Neuronal stem cell (in vitro differentiated cells): Measurements from ENCODE around the gene CAMTA1.
A peak's percentile ranks its signal among the peaks of the same experiment; 100 is the strongest.

Experiments
- DNase-seq: peaks from one replicate; pipeline ENCODE4 v3.0.0-alpha.2; 2013; ENCODE audit warnings: low spot score
- H2AFZ ChIP-seq: one replicate; pipeline ENCODE4 v1.6.1; 2013; ENCODE audit warnings: mild to moderate bottlenecking, low read length, inconsistent platforms
- H2AK5ac ChIP-seq: 2 replicates; pipeline ENCODE4 v1.6.1; 2013; ENCODE audit warnings: low read depth, mild to moderate bottlenecking, inconsistent platforms, low read length, moderate library complexity, mixed read lengths
- H2BK120ac ChIP-seq: 2 replicates; pipeline ENCODE4 v1.6.1; 2013; ENCODE audit warnings: low read depth, mild to moderate bottlenecking, inconsistent platforms, low read length, moderate library complexity, mixed read lengths
- H2BK12ac ChIP-seq: one replicate; pipeline ENCODE4 v1.6.1; 2013; ENCODE audit warnings: low read length, inconsistent platforms
- H2BK15ac ChIP-seq: 2 replicates; pipeline ENCODE4 v1.6.1; 2013; ENCODE audit warnings: mild to moderate bottlenecking, low read length, inconsistent platforms, mixed read lengths
- H2BK5ac ChIP-seq: one replicate; pipeline ENCODE4 v1.6.1; 2013; ENCODE audit warnings: inconsistent platforms, mild to moderate bottlenecking, low read length, moderate library complexity
- H3K14ac ChIP-seq: one replicate; pipeline ENCODE4 v1.6.1; 2013; ENCODE audit warnings: low read length, inconsistent platforms
- H3K18ac ChIP-seq: 2 replicates; pipeline ENCODE4 v1.6.1; 2013; ENCODE audit warnings: low read length, inconsistent platforms
- H3K23ac ChIP-seq: 2 replicates; pipeline ENCODE4 v1.6.1; 2013; ENCODE audit warnings: low read depth, mild to moderate bottlenecking, mixed read lengths, low read length, inconsistent platforms; ENCODE audit not compliant: poor library complexity
- H3K27ac ChIP-seq: replicated peaks from 3 replicates; pipeline ENCODE4 v1.5.1; 2013; ENCODE audit warnings: low read length, inconsistent platforms
- H3K27me3 ChIP-seq, 3 experiments: 2 replicates each; pipeline ENCODE4 v1.6.1; 2013; ENCODE audit warnings: low read length in 3 of 3, mild to moderate bottlenecking in 2 of 3, inconsistent platforms in 1 of 3, low read depth in 1 of 3, mixed read lengths in 1 of 3, moderate library complexity in 1 of 3; ENCODE audit not compliant: control insufficient read depth in 3 of 3, insufficient read depth in 3 of 3
- H3K36me3 ChIP-seq, 2 donors: replicated peaks in 1 of 2; 2 replicates each; pipeline ENCODE4 v1.6.1; 2013; ENCODE audit warnings: low read length in 2 of 2; ENCODE audit not compliant: control insufficient read depth in 2 of 2, insufficient read depth in 2 of 2
- H3K4ac ChIP-seq: 2 replicates; pipeline ENCODE4 v1.6.1; 2013; ENCODE audit warnings: inconsistent platforms, mild to moderate bottlenecking, low read length, moderate library complexity
- H3K4me1 ChIP-seq, 2 donors: 1 replicate in 1 of 2; 2 replicates in 1 of 2; pipeline ENCODE4 v1.6.1; 2013; ENCODE audit warnings: low read length in 2 of 2, low read depth in 1 of 2; ENCODE audit not compliant: control insufficient read depth in 2 of 2, insufficient read depth in 1 of 2
- H3K4me2 ChIP-seq: one replicate; pipeline ENCODE4 v1.6.1; 2013; ENCODE audit warnings: mild to moderate bottlenecking, low read length, inconsistent platforms; ENCODE audit not compliant: insufficient read depth, poor library complexity, severe bottlenecking
- H3K4me3 ChIP-seq, 2 donors: 2 replicates each; pipeline ENCODE4 v1.5.1; 2013; ENCODE audit warnings: low read length in 2 of 2, mild to moderate bottlenecking in 2 of 2, inconsistent platforms in 1 of 2, moderate library complexity in 1 of 2
- H3K79me1 ChIP-seq: one replicate; pipeline ENCODE4 v1.6.1; 2013; ENCODE audit warnings: low read depth, mild to moderate bottlenecking, inconsistent platforms, low read length, moderate library complexity
- H3K9ac ChIP-seq: one replicate; pipeline ENCODE4 v1.6.1; 2013; ENCODE audit warnings: mild to moderate bottlenecking, low read depth, low read length, inconsistent platforms; ENCODE audit not compliant: poor library complexity
- H3K9me3 ChIP-seq, 2 donors: replicated peaks in 1 of 2; 2 replicates each; pipeline versions ENCODE3 to v1.6.1; 2013; ENCODE audit warnings: low read length in 2 of 2, mild to moderate bottlenecking in 2 of 2, inconsistent platforms in 1 of 2, low read depth in 1 of 2, mixed read lengths in 1 of 2, moderate library complexity in 1 of 2; ENCODE audit not compliant: control insufficient read depth in 2 of 2, insufficient read depth in 1 of 2
- H4K8ac ChIP-seq: one replicate; pipeline ENCODE4 v1.6.1; 2013; ENCODE audit warnings: low read depth, mild to moderate bottlenecking, inconsistent platforms, low read length, moderate library complexity
- H4K91ac ChIP-seq: one replicate; pipeline ENCODE4 v1.6.1; 2013; ENCODE audit warnings: low read length, low read depth, mild to moderate bottlenecking, inconsistent platforms; ENCODE audit not compliant: poor library complexity
- WGBS, 2 donors: extraction: QIAGEN DNeasy Blood & Tissue Kit; methylation state at CpG; one replicate each; pipeline ENCODE4 v1.1.7; 2013; ENCODE audit warnings: missing lambda C conversion rate in 2 of 2, mixed read lengths in 1 of 2; ENCODE audit not compliant: insufficient read length in 2 of 2, insufficient replicate concordance in 1 of 2; ENCODE audit errors: extremely low coverage in 2 of 2; 5-methylcytosine and 5-hydroxymethylcytosine counted together

CAMTA1 gene

DNA sequence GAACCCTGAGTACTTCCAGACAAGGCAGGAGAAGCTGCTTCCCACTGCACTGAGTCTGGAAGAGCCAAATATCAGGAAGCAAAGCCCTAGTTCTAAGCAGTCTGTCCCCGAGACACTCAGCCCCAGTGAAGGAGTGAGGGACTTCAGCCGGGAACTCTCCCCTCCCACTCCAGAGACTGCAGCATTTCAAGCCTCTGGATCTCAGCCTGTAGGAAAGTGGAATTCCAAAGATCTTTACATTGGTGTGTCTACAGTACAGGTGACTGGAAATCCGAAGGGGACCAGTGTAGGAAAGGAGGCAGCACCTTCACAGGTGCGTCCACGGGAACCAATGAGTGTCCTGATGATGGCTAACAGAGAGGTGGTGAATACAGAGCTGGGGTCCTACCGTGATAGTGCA lies 952.8 kb downstream of the CAMTA1 start:
- WGBS, 2 donors: no CpG with 5 or more reads among the region's 6 CpGs
- H3K9me3 ChIP-seq: peaks cover 0 to 2% of the 10 kb centered on the region in 2 donors
- no peak overlapping the region for H4K91ac ChIP-seq
- H3K18ac ChIP-seq: no peak overlapping the region
- no peaks in the 10 kb centered on the region for H3K79me1 ChIP-seq
- no peak overlapping the region for H3K4ac ChIP-seq
- H3K27ac ChIP-seq: no peak overlapping the region
- H2BK15ac ChIP-seq: no peak overlapping the region
- no peak overlapping the region for H3K4me2 ChIP-seq
- H3K27me3 ChIP-seq: no peaks in the 10 kb centered on the region
- H2BK120ac ChIP-seq: no peak overlapping the region
- no peak overlapping the region for H2AFZ ChIP-seq
- H2AK5ac ChIP-seq: no peak overlapping the region
- no peaks in the 10 kb centered on the region for H3K4me1 ChIP-seq
- H3K14ac ChIP-seq: no peak overlapping the region
- no peak overlapping the region for H2BK5ac ChIP-seq
- no peak overlapping the region for H3K9ac ChIP-seq
- no peak overlapping the region for H4K8ac ChIP-seq
- no peak for DNase-seq
- no peak overlapping the region for H3K4me3 ChIP-seq
- H3K36me3 ChIP-seq: peaks cover 12 to 74% of the 10 kb centered on the region in 2 donors
- H3K23ac ChIP-seq: no peak overlapping the region
- H2BK12ac ChIP-seq: no peak overlapping the region

DNA sequence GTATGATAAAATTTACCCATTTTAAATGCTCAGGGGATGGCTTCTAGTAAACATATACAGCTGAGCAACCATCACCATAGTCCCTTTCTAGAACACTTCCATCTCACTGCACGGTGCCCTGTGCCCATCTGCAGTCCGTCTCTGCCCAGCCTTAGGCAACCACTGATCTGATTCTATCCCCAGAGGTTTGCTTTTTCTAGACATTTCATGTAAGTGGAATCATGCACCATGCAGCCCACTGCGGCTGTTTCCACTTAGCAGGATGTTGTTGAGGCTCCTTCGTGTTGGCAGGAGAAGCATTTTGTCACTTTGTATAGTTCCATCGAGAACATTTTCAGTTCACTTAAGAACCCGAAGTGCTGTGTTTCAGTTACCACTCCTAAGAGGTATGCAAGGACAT lies 958.1 kb downstream of the CAMTA1 start:
- no peak overlapping the region for H3K18ac ChIP-seq
- H4K91ac ChIP-seq: no peak overlapping the region
- no peaks in the 10 kb centered on the region for H3K27me3 ChIP-seq
- H3K4ac ChIP-seq: no peak overlapping the region
- no peak overlapping the region for H3K9ac ChIP-seq
- H3K4me1 ChIP-seq: no peaks in the 10 kb centered on the region
- H3K23ac ChIP-seq: no peak overlapping the region
- DNase-seq: no peak
- H2BK15ac ChIP-seq: no peak overlapping the region
- no peak overlapping the region for H4K8ac ChIP-seq
- no peak overlapping the region for H2BK12ac ChIP-seq
- H2BK120ac ChIP-seq: no peak overlapping the region
- H2AFZ ChIP-seq: no peak overlapping the region
- H3K27ac ChIP-seq: no peak overlapping the region
- no peak overlapping the region for H3K14ac ChIP-seq
- H3K4me3 ChIP-seq: no peak overlapping the region
- no peaks in the 10 kb centered on the region for H3K79me1 ChIP-seq
- no peak overlapping the region for H2BK5ac ChIP-seq
- H3K9me3 ChIP-seq: peaks cover 0 to 2% of the 10 kb centered on the region in 2 donors
- WGBS, 2 donors: no CpG with 5 or more reads among the region's 6 CpGs
- no peak overlapping the region for H2AK5ac ChIP-seq
- peaks cover 7 to 77% of the 10 kb centered on the region in 2 donors for H3K36me3 ChIP-seq
- H3K4me2 ChIP-seq: no peak overlapping the region

DNA sequence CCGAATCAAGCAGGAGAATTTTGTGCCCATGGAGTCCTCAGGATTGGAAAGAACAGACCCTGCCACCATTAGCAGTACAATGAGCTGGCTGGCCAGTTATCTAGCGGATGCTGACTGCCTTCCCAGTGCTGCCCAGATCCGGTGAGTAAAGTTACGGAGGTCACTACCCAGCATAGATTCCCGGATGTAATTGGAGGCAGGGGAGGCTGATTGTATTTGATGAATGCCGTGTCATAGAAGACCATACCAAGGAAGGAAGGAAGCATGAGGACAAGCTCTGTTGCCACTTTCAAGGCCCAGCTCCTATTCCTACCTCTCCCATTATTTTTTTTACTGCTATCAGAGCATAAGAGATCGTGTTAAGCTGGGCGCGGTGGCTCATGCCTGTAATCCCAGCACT lies 959.6 kb downstream of the CAMTA1 start:
- Histone ChIP-seq H3K4me3 (no peak overlapping the region), H3K36me3 (peaks cover 6 to 77% of the 10 kb centered on the region in 2 donors), H3K4me1 (no peaks in the 10 kb centered on the region), H3K23ac (no peak overlapping the region), H3K27me3 (no peaks in the 10 kb centered on the region), H4K91ac (no peak overlapping the region), H3K79me1 (no peaks in the 10 kb centered on the region), H3K18ac (no peak overlapping the region), H2BK12ac (no peak overlapping the region), H3K4ac (no peak overlapping the region), H3K14ac (no peak overlapping the region), H4K8ac (no peak overlapping the region), H2BK5ac (no peak overlapping the region), H3K9ac (no peak overlapping the region), H2BK120ac (no peak overlapping the region), H3K27ac (no peak overlapping the region), H2AK5ac (no peak overlapping the region), H3K4me2 (no peak overlapping the region), H2BK15ac (no peak overlapping the region), H2AFZ (no peak overlapping the region), H3K9me3 (no peaks in the 10 kb centered on the region)
- WGBS, 2 donors: no CpG with 5 or more reads among the region's 9 CpGs
- no peak for DNase-seq

DNA sequence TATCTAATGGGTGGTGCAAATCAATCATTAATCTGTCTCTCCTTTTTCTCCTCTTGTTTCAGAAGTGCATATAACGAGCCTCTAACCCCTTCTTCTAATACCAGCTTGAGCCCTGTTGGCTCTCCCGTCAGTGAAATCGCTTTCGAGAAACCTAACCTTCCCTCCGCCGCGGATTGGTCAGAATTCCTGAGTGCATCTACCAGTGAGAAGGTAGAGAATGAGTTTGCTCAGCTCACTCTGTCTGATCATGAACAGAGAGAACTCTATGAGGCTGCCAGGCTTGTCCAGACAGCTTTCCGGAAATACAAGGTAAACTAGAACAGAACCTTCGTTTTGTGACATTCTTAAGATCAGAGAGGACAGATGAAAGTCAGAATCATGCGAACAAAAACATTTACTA lies 960.5 kb downstream of the CAMTA1 start:
- no peak overlapping the region for H4K8ac ChIP-seq
- H3K14ac ChIP-seq: no peak overlapping the region
- H3K4me2 ChIP-seq: no peak overlapping the region
- H4K91ac ChIP-seq: no peak overlapping the region
- DNase-seq: no peak
- no peak overlapping the region for H2BK5ac ChIP-seq
- H3K9ac ChIP-seq: no peak overlapping the region
- H3K9me3 ChIP-seq: no peaks in the 10 kb centered on the region
- no peak overlapping the region for H3K4me3 ChIP-seq
- H3K36me3 ChIP-seq: peaks cover 7 to 75% of the 10 kb centered on the region in 2 donors
- H3K4me1 ChIP-seq: no peaks in the 10 kb centered on the region
- H2AK5ac ChIP-seq: no peak overlapping the region
- no peak overlapping the region for H2BK12ac ChIP-seq
- H3K18ac ChIP-seq: peak overlapping the region; percentile 38
- H2AFZ ChIP-seq: no peak overlapping the region
- H3K23ac ChIP-seq: no peak overlapping the region
- no peak overlapping the region for H3K27ac ChIP-seq
- H2BK15ac ChIP-seq: no peak overlapping the region
- H2BK120ac ChIP-seq: no peak overlapping the region
- no peaks in the 10 kb centered on the region for H3K79me1 ChIP-seq
- no peaks in the 10 kb centered on the region for H3K27me3 ChIP-seq
- no peak overlapping the region for H3K4ac ChIP-seq
- no CpG with 5 or more reads among the region's 10 CpGs for WGBS, 2 donors
